Measurements from ENCODE around the gene TMEM150A.

The TMEM150A gene

GRCh38 chr2:85648619-85649018, 46.1 kb upstream of the TMEM150A start:
- Histone ChIP-seq H3K4me1 (ENCODE audit: control insufficient read depth, low read depth, low read length) (no peaks in the 10 kb centered on the region), H2BK15ac (replicated peaks; ENCODE audit: low read depth) (no peak overlapping the region), H3K27ac (ENCODE audit: low read depth, low read length) (no peak overlapping the region), H2BK120ac (ENCODE audit: low read depth, low read length) (no peak overlapping the region), H3K23ac (ENCODE audit: low read length) (no peak overlapping the region), H3K36me3 (ENCODE audit: control insufficient read depth, insufficient read depth, low read length) (peaks cover 23% of the 10 kb centered on the region), H3K56ac (ENCODE audit: low read length) (no peak overlapping the region), H3K4ac (ENCODE audit: low read depth, low read length) (no peak overlapping the region), H3K79me1 (ENCODE audit: low read length) (no peaks in the 10 kb centered on the region), H3K9ac (ENCODE audit: low read length) (no peak overlapping the region), H2BK5ac (ENCODE audit: low read length) (no peak overlapping the region), H3K79me2 (ENCODE audit: control insufficient read depth, insufficient read depth, low read length) (no peaks in the 10 kb centered on the region), H3K4me3 (ENCODE audit: low read length) (no peak overlapping the region), H4K5ac (ENCODE audit: low read length) (no peak overlapping the region), H3K18ac (ENCODE audit: low read length) (no peak overlapping the region), H2AK5ac (ENCODE audit: low read length) (no peak overlapping the region), H3K27me3 (ENCODE audit: insufficient read depth, low read length, poor library complexity) (no peaks in the 10 kb centered on the region), H4K8ac (ENCODE audit: low read depth, low read length) (no peak overlapping the region), H3K4me2 (ENCODE audit: low read length) (no peak overlapping the region)
- WGBS (ENCODE audit: extremely low coverage, insufficient coverage, low lambda C conversion rate): no CpG with 5 or more reads among the region's 2 CpGs
- peak; percentile 45 for DNase-seq

DNA sequence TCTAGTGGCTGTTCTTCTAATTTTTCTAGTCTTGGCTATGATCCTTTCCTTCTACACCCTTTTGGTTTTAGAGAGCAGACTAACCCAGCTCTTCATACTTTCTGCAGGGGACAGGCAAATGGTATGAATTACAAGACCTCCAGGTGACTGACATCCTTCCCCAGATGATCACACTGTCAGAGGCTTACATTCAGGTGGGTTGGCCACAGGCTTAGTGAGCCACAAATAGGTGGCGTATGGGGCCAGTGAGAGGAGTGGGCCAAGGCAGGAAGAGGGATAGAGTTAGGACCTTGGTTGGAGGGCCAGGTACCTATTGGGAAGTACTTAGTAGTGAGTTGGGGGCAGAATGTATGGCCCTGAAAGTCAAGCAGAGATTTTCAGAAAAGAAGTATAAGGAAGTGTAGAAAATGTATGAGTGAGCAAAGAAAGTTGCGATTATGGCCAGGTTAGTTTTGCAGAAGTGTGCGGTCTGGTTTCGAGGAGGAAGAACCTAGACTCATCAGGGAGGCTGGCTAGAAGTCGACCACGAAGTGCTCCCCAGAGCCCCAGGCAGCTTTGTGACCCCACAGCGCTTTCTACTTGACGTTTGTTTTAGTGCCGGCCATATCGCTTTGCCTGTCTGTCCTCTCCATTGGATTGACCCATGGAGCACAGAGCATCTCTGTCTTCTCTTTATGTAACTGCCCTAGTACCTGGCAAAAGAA, 45.5 kb upstream of the TMEM150A start:
- Histone ChIP-seq H3K56ac (ENCODE audit: low read length) (no peak overlapping the region), H2BK5ac (ENCODE audit: low read length) (no peak overlapping the region), H3K27ac (ENCODE audit: low read depth, low read length) (no peak overlapping the region), H4K5ac (ENCODE audit: low read length) (no peak overlapping the region), H2AK5ac (ENCODE audit: low read length) (no peak overlapping the region), H2BK15ac (replicated peaks; ENCODE audit: low read depth) (no peak overlapping the region), H3K79me2 (ENCODE audit: control insufficient read depth, insufficient read depth, low read length) (no peaks in the 10 kb centered on the region), H4K8ac (ENCODE audit: low read depth, low read length) (no peak overlapping the region), H3K36me3 (ENCODE audit: control insufficient read depth, insufficient read depth, low read length) (peaks cover 23% of the 10 kb centered on the region), H3K79me1 (ENCODE audit: low read length) (no peaks in the 10 kb centered on the region), H3K23ac (ENCODE audit: low read length) (no peak overlapping the region), H3K9ac (ENCODE audit: low read length) (no peak overlapping the region), H3K4me1 (ENCODE audit: control insufficient read depth, low read depth, low read length) (no peaks in the 10 kb centered on the region), H3K4ac (ENCODE audit: low read depth, low read length) (no peak overlapping the region), H3K18ac (ENCODE audit: low read length) (no peak overlapping the region), H3K4me3 (ENCODE audit: low read length) (no peak overlapping the region), H3K4me2 (ENCODE audit: low read length) (no peak overlapping the region), H2BK120ac (ENCODE audit: low read depth, low read length) (no peak overlapping the region), H3K27me3 (ENCODE audit: insufficient read depth, low read length, poor library complexity) (no peaks in the 10 kb centered on the region)
- WGBS (ENCODE audit: extremely low coverage, insufficient coverage, low lambda C conversion rate): no CpG with 5 or more reads among the region's 10 CpGs
- DNase-seq: no peak

DNA sequence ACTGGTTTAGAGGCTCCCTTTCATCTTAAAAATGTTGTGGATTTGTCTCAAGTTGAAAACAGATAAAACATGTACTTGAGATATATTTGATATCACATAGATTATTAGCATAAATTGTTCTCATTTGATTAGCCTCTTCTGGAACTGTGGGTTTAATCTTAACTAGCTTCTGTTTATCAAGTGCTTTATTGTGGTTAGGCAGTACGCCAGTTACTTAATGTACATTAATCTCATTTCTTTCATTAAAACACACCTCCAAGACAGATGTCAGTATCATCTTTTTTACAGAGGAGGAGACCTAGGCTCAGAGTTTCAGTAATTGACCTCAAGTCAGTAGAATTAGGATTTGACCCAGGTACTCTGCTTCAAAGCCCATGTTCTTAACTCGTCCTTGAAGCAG, 43.7 kb upstream of the TMEM150A start:
- Histone ChIP-seq H3K4me3 (ENCODE audit: low read length) (no peak overlapping the region), H3K56ac (ENCODE audit: low read length) (no peak overlapping the region), H3K9ac (ENCODE audit: low read length) (no peak overlapping the region), H4K5ac (ENCODE audit: low read length) (no peak overlapping the region), H2BK15ac (replicated peaks; ENCODE audit: low read depth) (no peak overlapping the region), H3K18ac (ENCODE audit: low read length) (no peak overlapping the region), H3K27ac (ENCODE audit: low read depth, low read length) (no peak overlapping the region), H3K27me3 (ENCODE audit: insufficient read depth, low read length, poor library complexity) (no peaks in the 10 kb centered on the region), H3K79me2 (ENCODE audit: control insufficient read depth, insufficient read depth, low read length) (no peaks in the 10 kb centered on the region), H4K8ac (ENCODE audit: low read depth, low read length) (no peak overlapping the region), H2BK5ac (ENCODE audit: low read length) (no peak overlapping the region), H3K36me3 (ENCODE audit: control insufficient read depth, insufficient read depth, low read length) (peaks cover 29% of the 10 kb centered on the region), H3K23ac (ENCODE audit: low read length) (no peak overlapping the region), H3K79me1 (ENCODE audit: low read length) (no peaks in the 10 kb centered on the region), H3K4me2 (ENCODE audit: low read length) (no peak overlapping the region), H2AK5ac (ENCODE audit: low read length) (no peak overlapping the region), H3K4ac (ENCODE audit: low read depth, low read length) (no peak overlapping the region), H2BK120ac (ENCODE audit: low read depth, low read length) (no peak overlapping the region), H3K4me1 (ENCODE audit: control insufficient read depth, low read depth, low read length) (no peaks in the 10 kb centered on the region)
- DNase-seq: no peak
- WGBS (ENCODE audit: extremely low coverage, insufficient coverage, low lambda C conversion rate): no CpG with 5 or more reads among the region's 2 CpGs

GRCh38 chr2:85644909-85645308, 42.4 kb upstream of the TMEM150A start:
- no peaks in the 10 kb centered on the region for H3K79me1 ChIP-seq (ENCODE audit: low read length)
- no peak overlapping the region for H4K8ac ChIP-seq (ENCODE audit: low read depth, low read length)
- no peak overlapping the region for H3K9ac ChIP-seq (ENCODE audit: low read length)
- H3K18ac ChIP-seq (ENCODE audit: low read length): no peak overlapping the region
- no peak overlapping the region for H2BK15ac ChIP-seq (replicated peaks; ENCODE audit: low read depth)
- no peak overlapping the region for H3K4me2 ChIP-seq (ENCODE audit: low read length)
- no peak overlapping the region for H2BK5ac ChIP-seq (ENCODE audit: low read length)
- H3K23ac ChIP-seq (ENCODE audit: low read length): no peak overlapping the region
- H3K4ac ChIP-seq (ENCODE audit: low read depth, low read length): no peak overlapping the region
- peaks cover 32% of the 10 kb centered on the region for H3K36me3 ChIP-seq (ENCODE audit: control insufficient read depth, insufficient read depth, low read length)
- no peak overlapping the region for H3K4me3 ChIP-seq (ENCODE audit: low read length)
- no peak overlapping the region for H2AK5ac ChIP-seq (ENCODE audit: low read length)
- no peak overlapping the region for H3K56ac ChIP-seq (ENCODE audit: low read length)
- no peaks in the 10 kb centered on the region for H3K4me1 ChIP-seq (ENCODE audit: control insufficient read depth, low read depth, low read length)
- no CpG with 5 or more reads among the region's 8 CpGs for WGBS (ENCODE audit: extremely low coverage, insufficient coverage, low lambda C conversion rate)
- H2BK120ac ChIP-seq (ENCODE audit: low read depth, low read length): no peak overlapping the region
- H3K79me2 ChIP-seq (ENCODE audit: control insufficient read depth, insufficient read depth, low read length): no peaks in the 10 kb centered on the region
- H3K27ac ChIP-seq (ENCODE audit: low read depth, low read length): no peak overlapping the region
- no peak for DNase-seq
- H4K5ac ChIP-seq (ENCODE audit: low read length): no peak overlapping the region
- no peaks in the 10 kb centered on the region for H3K27me3 ChIP-seq (ENCODE audit: insufficient read depth, low read length, poor library complexity)

DNA sequence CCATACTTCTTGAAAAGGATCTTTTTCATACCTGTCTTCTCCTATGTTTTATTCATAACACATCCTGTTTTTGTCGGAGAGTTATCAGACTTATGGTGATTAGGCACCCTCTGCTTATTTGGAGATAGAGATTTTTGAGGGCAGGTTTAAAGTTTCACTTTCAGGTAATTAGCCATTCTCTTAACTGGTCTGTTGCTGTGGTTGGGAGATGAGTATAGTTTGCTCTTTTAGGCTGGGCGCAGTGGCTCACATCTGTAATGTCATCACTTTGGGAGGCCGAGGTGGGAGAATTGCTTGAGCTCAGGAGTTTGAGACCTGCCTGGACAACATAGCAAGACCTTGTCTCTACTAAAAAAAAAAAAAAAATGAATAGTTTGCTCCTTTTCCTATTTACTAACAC, 40.2 kb upstream of the TMEM150A start:
- no peak overlapping the region for H3K9ac ChIP-seq (ENCODE audit: low read length)
- no peak overlapping the region for H4K8ac ChIP-seq (ENCODE audit: low read depth, low read length)
- H3K56ac ChIP-seq (ENCODE audit: low read length): no peak overlapping the region
- H3K79me2 ChIP-seq (ENCODE audit: control insufficient read depth, insufficient read depth, low read length): no peaks in the 10 kb centered on the region
- H3K4ac ChIP-seq (ENCODE audit: low read depth, low read length): no peak overlapping the region
- no peaks in the 10 kb centered on the region for H3K27me3 ChIP-seq (ENCODE audit: insufficient read depth, low read length, poor library complexity)
- H3K27ac ChIP-seq (ENCODE audit: low read depth, low read length): no peak overlapping the region
- peaks cover 28% of the 10 kb centered on the region for H3K36me3 ChIP-seq (ENCODE audit: control insufficient read depth, insufficient read depth, low read length)
- no peaks in the 10 kb centered on the region for H3K4me1 ChIP-seq (ENCODE audit: control insufficient read depth, low read depth, low read length)
- no peak overlapping the region for H2BK120ac ChIP-seq (ENCODE audit: low read depth, low read length)
- H4K5ac ChIP-seq (ENCODE audit: low read length): no peak overlapping the region
- DNase-seq: no peak
- H3K23ac ChIP-seq (ENCODE audit: low read length): no peak overlapping the region
- no peak overlapping the region for H3K4me2 ChIP-seq (ENCODE audit: low read length)
- H2AK5ac ChIP-seq (ENCODE audit: low read length): no peak overlapping the region
- no peak overlapping the region for H3K18ac ChIP-seq (ENCODE audit: low read length)
- no CpG with 5 or more reads among the region's 3 CpGs for WGBS (ENCODE audit: extremely low coverage, insufficient coverage, low lambda C conversion rate)
- no peak overlapping the region for H3K4me3 ChIP-seq (ENCODE audit: low read length)
- H2BK5ac ChIP-seq (ENCODE audit: low read length): no peak overlapping the region
- H3K79me1 ChIP-seq (ENCODE audit: low read length): no peaks in the 10 kb centered on the region
- no peak overlapping the region for H2BK15ac ChIP-seq (replicated peaks; ENCODE audit: low read depth)

GRCh38 chr2:85635636-85636035, 33.1 kb upstream of the TMEM150A start:
- peaks cover 23% of the 10 kb centered on the region for H3K36me3 ChIP-seq (ENCODE audit: control insufficient read depth, insufficient read depth, low read length)
- no peak overlapping the region for H3K27ac ChIP-seq (ENCODE audit: low read depth, low read length)
- H3K79me2 ChIP-seq (ENCODE audit: control insufficient read depth, insufficient read depth, low read length): no peaks in the 10 kb centered on the region
- H3K4ac ChIP-seq (ENCODE audit: low read depth, low read length): no peak overlapping the region
- no peak overlapping the region for H3K23ac ChIP-seq (ENCODE audit: low read length)
- DNase-seq: no peak
- H2BK15ac ChIP-seq (replicated peaks; ENCODE audit: low read depth): no peak overlapping the region
- H3K4me3 ChIP-seq (ENCODE audit: low read length): no peak overlapping the region
- H3K27me3 ChIP-seq (ENCODE audit: insufficient read depth, low read length, poor library complexity): no peaks in the 10 kb centered on the region
- no peak overlapping the region for H3K18ac ChIP-seq (ENCODE audit: low read length)
- H3K4me1 ChIP-seq (ENCODE audit: control insufficient read depth, low read depth, low read length): no peaks in the 10 kb centered on the region
- no peak overlapping the region for H2BK120ac ChIP-seq (ENCODE audit: low read depth, low read length)
- H2BK5ac ChIP-seq (ENCODE audit: low read length): no peak overlapping the region
- no peak overlapping the region for H4K8ac ChIP-seq (ENCODE audit: low read depth, low read length)
- no peak overlapping the region for H3K56ac ChIP-seq (ENCODE audit: low read length)
- no peak overlapping the region for H3K9ac ChIP-seq (ENCODE audit: low read length)
- H3K4me2 ChIP-seq (ENCODE audit: low read length): no peak overlapping the region
- H4K5ac ChIP-seq (ENCODE audit: low read length): no peak overlapping the region
- H3K79me1 ChIP-seq (ENCODE audit: low read length): no peaks in the 10 kb centered on the region
- WGBS (ENCODE audit: extremely low coverage, insufficient coverage, low lambda C conversion rate): no CpG with 5 or more reads among the region's 4 CpGs
- H2AK5ac ChIP-seq (ENCODE audit: low read length): no peak overlapping the region

All from mesendoderm (in vitro differentiated cells).